GM12878 (cell line): ENCODE data around the gene FAM216A.

Experiments used
- ATF3 ChIP-seq: IDR thresholded peaks from 2 replicates; pipeline ENCODE4 v1.6.1; 2011; ENCODE audit warnings: low read depth, mild to moderate bottlenecking, low read length, moderate library complexity, borderline replicate concordance; ENCODE audit errors: extremely low read depth
- CEBPB ChIP-seq, 2 experiments: fragments of 150-350 bp in 1 of 2; IDR thresholded peaks; 2 replicates each; pipeline ENCODE4 v1.6.1; 2012 to 2014; ENCODE audit warnings: low read depth in 2 of 2, low read length in 2 of 2, borderline replicate concordance in 1 of 2, inconsistent platforms in 1 of 2
- CREB1 ChIP-seq: IDR thresholded peaks from 2 replicates; pipeline ENCODE4 v1.6.1; 2012; ENCODE audit warnings: low read depth, mild to moderate bottlenecking, inconsistent platforms
- CTCF ChIP-seq, 3 experiments: IDR thresholded peaks in 2 of 3; conservative IDR thresholded peaks in 1 of 3; 2 replicates each; pipeline ENCODE4 v1.5.1; 2011; ENCODE audit warnings: low read depth in 3 of 3, low read length in 3 of 3, mild to moderate bottlenecking in 3 of 3, control low read depth in 2 of 3, moderate library complexity in 2 of 3, inconsistent platforms in 1 of 3, mixed read lengths in 1 of 3; ENCODE audit not compliant: control insufficient read depth in 2 of 3, insufficient read depth in 1 of 3; ENCODE audit errors: extremely low read depth in 1 of 3
- FOS ChIP-seq: IDR thresholded peaks from 3 replicates; pipeline ENCODE4 v1.6.1; 2011; ENCODE audit warnings: borderline replicate concordance; ENCODE audit not compliant: insufficient read length; ENCODE audit errors: extremely low read depth
- JUND ChIP-seq: IDR thresholded peaks from 2 replicates; pipeline ENCODE4 v1.6.1; 2012; ENCODE audit warnings: low read depth, mild to moderate bottlenecking, low read length, improper control_type of control experiment, moderate library complexity
- MAX ChIP-seq: IDR thresholded peaks from 2 replicates; pipeline ENCODE4 v1.6.1; 2012; ENCODE audit warnings: low read depth, low read length, improper control_type of control experiment
- NFIC ChIP-seq: IDR thresholded peaks from 2 replicates; pipeline ENCODE4 v1.6.1; 2012; ENCODE audit warnings: low read depth, mild to moderate bottlenecking, inconsistent platforms, low read length, moderate library complexity
- NRF1 ChIP-seq: conservative IDR thresholded peaks from 2 replicates; pipeline ENCODE4 v1.6.1; 2011; ENCODE audit warnings: mild to moderate bottlenecking, low read depth, low read length, improper control_type of control experiment
- POLR2AphosphoS5 ChIP-seq: IDR thresholded peaks from 2 replicates; pipeline ENCODE4 v1.6.1; 2011; ENCODE audit warnings: mild to moderate bottlenecking, low read length, inconsistent platforms
- TF ChIP-seq, protein P1 (sequence below): IDR thresholded peaks from 2 replicates; pipeline ENCODE4 v1.6.1; 2012; ENCODE audit warnings: mild to moderate bottlenecking, low read depth, low read length
- TF ChIP-seq, protein P2 (sequence below): IDR thresholded peaks from 2 replicates; pipeline ENCODE4 v1.6.1; 2011; ENCODE audit warnings: low read depth, low read length, improper control_type of control experiment, borderline replicate concordance

DNA sequence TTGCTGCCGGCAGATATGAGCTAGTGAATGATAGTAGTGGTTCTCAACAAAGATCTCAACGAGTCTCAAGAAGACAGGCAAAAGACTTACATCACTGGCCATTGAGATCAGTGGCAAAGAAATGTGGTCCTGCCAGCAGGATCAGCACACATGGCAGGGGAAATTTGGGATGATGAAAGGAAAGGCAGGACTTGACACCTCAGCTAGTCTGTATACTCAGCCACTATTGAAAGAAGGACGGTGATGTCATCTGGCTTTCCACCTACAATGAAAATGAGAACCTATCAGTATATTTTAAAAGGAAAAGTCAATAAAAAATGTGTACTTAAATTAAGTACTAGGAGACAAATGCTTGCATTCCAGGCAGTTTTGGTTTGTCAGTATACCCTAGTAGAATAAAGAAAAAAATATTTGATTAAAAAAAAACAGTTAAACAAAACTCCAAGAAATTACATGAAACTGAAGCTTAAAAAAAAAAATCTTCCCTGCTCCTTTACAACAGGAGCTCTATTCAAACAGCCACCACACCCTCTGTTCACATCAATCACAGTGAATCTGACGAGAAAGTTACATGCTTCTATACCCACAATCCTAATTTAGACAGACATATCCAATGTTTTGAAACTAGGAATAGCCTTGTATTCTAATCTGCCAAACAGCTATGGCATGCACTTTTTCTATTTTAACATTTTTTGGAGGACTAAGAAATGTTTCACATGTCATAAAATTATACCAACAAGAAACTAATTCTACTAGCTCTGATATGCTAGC lies 68.4 kb downstream of the FAM216A start:
- no peak for TF ChIP-seq CTCF (IDR thresholded peaks at IDR 0.05 in 2 of 3, conservative IDR thresholded peaks at IDR 0.05 in 1 of 3; ENCODE audit: control insufficient read depth in 2 of 3, extremely low read depth in 1 of 3, insufficient read depth in 1 of 3, low read depth in 3 of 3, low read length in 3 of 3)
- TF ChIP-seq NRF1: no peak
- TF ChIP-seq, protein P1, sequence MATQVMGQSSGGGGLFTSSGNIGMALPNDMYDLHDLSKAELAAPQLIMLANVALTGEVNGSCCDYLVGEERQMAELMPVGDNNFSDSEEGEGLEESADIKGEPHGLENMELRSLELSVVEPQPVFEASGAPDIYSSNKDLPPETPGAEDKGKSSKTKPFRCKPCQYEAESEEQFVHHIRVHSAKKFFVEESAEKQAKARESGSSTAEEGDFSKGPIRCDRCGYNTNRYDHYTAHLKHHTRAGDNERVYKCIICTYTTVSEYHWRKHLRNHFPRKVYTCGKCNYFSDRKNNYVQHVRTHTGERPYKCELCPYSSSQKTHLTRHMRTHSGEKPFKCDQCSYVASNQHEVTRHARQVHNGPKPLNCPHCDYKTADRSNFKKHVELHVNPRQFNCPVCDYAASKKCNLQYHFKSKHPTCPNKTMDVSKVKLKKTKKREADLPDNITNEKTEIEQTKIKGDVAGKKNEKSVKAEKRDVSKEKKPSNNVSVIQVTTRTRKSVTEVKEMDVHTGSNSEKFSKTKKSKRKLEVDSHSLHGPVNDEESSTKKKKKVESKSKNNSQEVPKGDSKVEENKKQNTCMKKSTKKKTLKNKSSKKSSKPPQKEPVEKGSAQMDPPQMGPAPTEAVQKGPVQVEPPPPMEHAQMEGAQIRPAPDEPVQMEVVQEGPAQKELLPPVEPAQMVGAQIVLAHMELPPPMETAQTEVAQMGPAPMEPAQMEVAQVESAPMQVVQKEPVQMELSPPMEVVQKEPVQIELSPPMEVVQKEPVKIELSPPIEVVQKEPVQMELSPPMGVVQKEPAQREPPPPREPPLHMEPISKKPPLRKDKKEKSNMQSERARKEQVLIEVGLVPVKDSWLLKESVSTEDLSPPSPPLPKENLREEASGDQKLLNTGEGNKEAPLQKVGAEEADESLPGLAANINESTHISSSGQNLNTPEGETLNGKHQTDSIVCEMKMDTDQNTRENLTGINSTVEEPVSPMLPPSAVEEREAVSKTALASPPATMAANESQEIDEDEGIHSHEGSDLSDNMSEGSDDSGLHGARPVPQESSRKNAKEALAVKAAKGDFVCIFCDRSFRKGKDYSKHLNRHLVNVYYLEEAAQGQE: no peak
- no peak for TF ChIP-seq JUND
- TF ChIP-seq MAX: no peak
- TF ChIP-seq CEBPB (IDR thresholded peaks at IDR 0.05; ENCODE audit: borderline replicate concordance in 1 of 2, low read depth in 2 of 2, low read length in 2 of 2): no peak
- TF ChIP-seq CREB1: no peak
- TF ChIP-seq POLR2AphosphoS5: no peak
- TF ChIP-seq, protein P2, sequence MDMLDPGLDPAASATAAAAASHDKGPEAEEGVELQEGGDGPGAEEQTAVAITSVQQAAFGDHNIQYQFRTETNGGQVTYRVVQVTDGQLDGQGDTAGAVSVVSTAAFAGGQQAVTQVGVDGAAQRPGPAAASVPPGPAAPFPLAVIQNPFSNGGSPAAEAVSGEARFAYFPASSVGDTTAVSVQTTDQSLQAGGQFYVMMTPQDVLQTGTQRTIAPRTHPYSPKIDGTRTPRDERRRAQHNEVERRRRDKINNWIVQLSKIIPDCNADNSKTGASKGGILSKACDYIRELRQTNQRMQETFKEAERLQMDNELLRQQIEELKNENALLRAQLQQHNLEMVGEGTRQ: no peak
- TF ChIP-seq FOS: no peak
- no peak for TF ChIP-seq NFIC
- no peak for TF ChIP-seq ATF3
